ENCODE data around the gene NDUFB2.
"Not testable (repeated sequence)": the region's sequence is repeated elsewhere in the genome, so short reads cannot be mapped to it uniquely, and the experiment has no call there.

GRCh38 chr7:140708764-140709163 lies 12.3 kb downstream of the NDUFB2 start:
- TF ChIP-seq POLR2A (conservative IDR thresholded peaks at IDR 0.05); ZBTB49 (CRISPR knock-in tag; IDR thresholded peaks at IDR 0.05; ENCODE audit: borderline replicate concordance); MEF2D (tag; conservative IDR thresholded peaks at IDR 0.05; ENCODE audit: low read depth): not testable (repeated sequence)

All from K562 (cell line).